Panc1 (cell line): ENCODE results near the gene PLPPR2. TPM values are rescaled to one million over a fixed set of nuclear protein-coding genes. Genes with fewer than 3 reads are reported as not detected.

Experiments
- ATAC-seq: fragments of 200-7000 bp; cut with Tn5 transposase; 2 replicates; pipeline ENCODE4 v1.9.1; 2020; ENCODE audit warnings: mild to moderate bottlenecking, moderate library complexity
- BruUV-seq: library from RNA; stranded (reverse); fragments of 400-500 nt; replicated peaks from 2 replicates; lab custom pipeline; 2021; lab: Mats Ljungman, UMichigan
- CTCF ChIA-PET: fragments of 300-600 bp; sonication (Branson Sonifier 250); formaldehyde crosslinking; loops from one replicate; lab custom pipeline; 2022; ENCODE audit warnings: antibody characterized with exemption; lab: Charles Lee
- POLR2A ChIA-PET: fragments of 300-600 bp; sonication (Branson Sonifier 250); formaldehyde crosslinking; loops from one replicate; lab custom pipeline; 2022; ENCODE audit warnings: antibody characterized with exemption; lab: Charles Lee
- DNase-seq: peaks from one replicate; pipeline ENCODE4 v3.0.0-alpha.2; 2010; ENCODE audit warnings: low read depth, low spot score
- H3K27ac ChIP-seq: 2 replicates; pipeline ENCODE4 v1.5.1; 2011; ENCODE audit warnings: mild to moderate bottlenecking, low read length, inconsistent platforms
- H3K27me3 ChIP-seq: fragments of 200-500 bp; sonication (Bioruptor generic); 2 replicates; pipeline ENCODE4 v1.6.0; 2014; ENCODE audit warnings: low read length, inconsistent platforms; ENCODE audit not compliant: control insufficient read depth, insufficient read depth
- H3K36me3 ChIP-seq: fragments of 200-500 bp; sonication (Bioruptor generic); 2 replicates; pipeline ENCODE4 v1.5.1; 2014; ENCODE audit warnings: inconsistent platforms, mild to moderate bottlenecking, low read length, moderate library complexity; ENCODE audit not compliant: control insufficient read depth, insufficient read depth
- H3K4me1 ChIP-seq: 2 replicates; pipeline ENCODE4 v1.5.1; 2011; ENCODE audit warnings: inconsistent platforms, mild to moderate bottlenecking, low read length, moderate library complexity; ENCODE audit not compliant: control insufficient read depth, insufficient read depth
- H3K4me3 ChIP-seq, 2 experiments: 2 replicates each; pipeline ENCODE4 v1.5.1; 2011 to 2012; ENCODE audit warnings: low read depth in 2 of 2, low read length in 2 of 2, mild to moderate bottlenecking in 2 of 2, inconsistent platforms in 1 of 2, moderate library complexity in 1 of 2
- H3K9me3 ChIP-seq: fragments of 200-500 bp; sonication (Bioruptor generic); 2 replicates; pipeline ENCODE4 v1.5.1; 2014; ENCODE audit warnings: low read depth, mild to moderate bottlenecking, inconsistent platforms, low read length, moderate library complexity; ENCODE audit not compliant: control insufficient read depth, insufficient read depth
- POLR2AphosphoS5 ChIP-seq: IDR thresholded peaks from 2 replicates; pipeline ENCODE4 v1.6.1; 2012; ENCODE audit warnings: mild to moderate bottlenecking, low read depth, low read length, moderate library complexity
- SIN3A ChIP-seq: IDR thresholded peaks from 2 replicates; pipeline ENCODE4 v1.6.1; 2012; ENCODE audit warnings: low read depth, mild to moderate bottlenecking, low read length, moderate library complexity, borderline replicate concordance; ENCODE audit not compliant: insufficient read depth
- TCF7L2 ChIP-seq: IDR thresholded peaks from 2 replicates; pipeline ENCODE4 v1.6.1; 2011; ENCODE audit warnings: mild to moderate bottlenecking, low read depth, low read length, inconsistent platforms
- in situ Hi-C: cut with HindIII; loops from 2 replicates; pipeline ENCODE4 v1.10.0; 2016; ENCODE audit warnings: low sequenced_read_pairs, low pct_unique_long_range_greater_than_20kb
- intact Hi-C: fragments of 100-400 bp; cut with micrococcal nuclease; formaldehyde crosslinking; loops from one replicate; pipeline ENCODE4 v1.10.0; 2022; ENCODE audit not compliant: unreplicated experiment
- total RNA-seq: library from RNA; stranded (reverse); gene quantifications from one replicate; pipeline ENCODE4 v1.2.1, GENCODE V29; 2021; ENCODE audit not compliant: unreplicated experiment
- TF ChIP-seq, protein P1 (sequence below), 2 experiments: IDR thresholded peaks; 2 replicates each; pipeline ENCODE4 v1.6.1; 2011 to 2012; ENCODE audit warnings: low read depth in 2 of 2, control low read depth in 1 of 2, low read length in 1 of 2, mild to moderate bottlenecking in 1 of 2, moderate library complexity in 1 of 2; ENCODE audit not compliant: insufficient read depth in 1 of 2
- TF ChIP-seq, protein P2 (sequence below): fragments of 450-650 bp; IDR thresholded peaks from 2 replicates; pipeline ENCODE4 v1.5.1; 2017; ENCODE audit warnings: mild to moderate bottlenecking

Gene PLPPR2
- total RNA-seq, 1 experiment from 2014 or later, result 43.3 TPM

DNA sequence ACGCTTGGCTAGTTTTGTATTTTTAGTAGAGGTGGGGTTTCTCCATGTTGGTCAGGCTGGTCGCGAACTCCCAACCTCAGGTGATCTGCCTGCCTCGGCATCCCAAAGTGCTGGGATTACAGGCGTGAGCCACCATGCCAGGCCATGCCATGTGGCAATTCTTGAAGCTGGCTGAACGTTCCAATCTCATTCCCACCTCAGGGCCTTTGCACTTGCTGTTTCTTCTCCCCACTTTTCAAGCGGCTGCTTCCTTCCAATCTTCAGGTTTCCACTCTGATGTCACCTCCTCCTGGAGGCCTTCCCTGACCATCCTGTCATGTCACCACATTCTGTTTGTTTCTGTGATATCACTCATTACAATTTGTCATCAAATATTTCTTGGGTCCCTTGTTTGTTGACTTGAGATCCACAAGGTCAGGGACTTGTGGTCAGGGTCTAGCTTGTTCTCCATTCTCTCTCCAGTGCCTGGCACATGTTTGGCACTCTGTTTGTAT lies 24.7 kb downstream of the PLPPR2 start:
- POLR2A ChIA-PET, result no interaction called here
- CTCF ChIA-PET, result interaction anchor here (0.6 kb wide), 1 partner anchor 36 kb away, joined by 4 read pairs; no protein-coding TSS in a partner anchor

DNA sequence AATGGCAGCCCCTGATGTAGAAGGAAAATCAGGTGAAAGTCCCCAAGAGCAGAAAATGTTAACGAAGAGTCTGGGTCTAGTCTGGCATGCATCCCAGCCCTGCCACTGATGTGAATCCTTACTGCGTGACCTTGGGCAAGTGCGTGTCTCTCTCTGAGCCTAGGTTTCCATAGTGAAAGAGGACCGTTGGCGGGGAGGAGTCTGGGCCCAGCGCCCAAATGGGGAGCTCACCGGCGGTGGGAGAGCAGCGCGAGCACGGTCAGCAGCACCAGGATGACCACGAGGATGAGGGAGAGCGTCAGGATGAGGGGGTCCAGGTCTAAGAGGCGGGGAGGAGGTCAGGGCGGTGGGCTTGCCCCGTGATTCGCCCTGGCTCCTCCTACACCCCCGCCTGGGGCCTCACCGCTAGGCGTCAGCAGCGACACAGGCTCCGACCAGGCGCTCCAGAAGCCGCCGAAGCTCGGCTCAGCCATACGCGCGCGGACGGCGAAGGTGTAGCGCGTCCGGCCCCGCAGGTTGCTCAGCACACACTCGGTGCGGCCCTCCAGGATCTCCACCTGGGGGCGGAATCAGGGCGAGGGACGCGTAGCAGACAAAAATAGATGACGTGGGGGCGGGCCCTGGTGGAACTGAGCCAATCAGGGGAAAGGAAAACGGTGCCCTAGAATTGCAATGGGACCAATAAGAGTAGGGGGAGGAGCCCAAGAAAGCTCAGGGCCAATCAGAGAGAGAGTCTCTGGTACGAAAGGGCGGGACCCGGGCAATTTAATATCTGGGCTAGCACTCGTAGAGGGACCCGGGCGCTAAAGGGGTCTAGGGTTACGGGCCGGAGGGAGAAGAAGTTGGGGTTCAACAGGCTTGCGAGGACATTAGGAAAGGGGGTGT lies 25.7 kb downstream of the PLPPR2 start:
- intact Hi-C loops (loop anchor here (2.0 kb wide), 1 partner anchor 66 kb away; no protein-coding TSS in a partner anchor), in situ Hi-C loops (no loop called here)
- ATAC-seq (peak; percentile 83), DNase-seq (peak; percentile 88)
- Histone ChIP-seq H3K9me3 (no peaks in the 10 kb centered on the region), H3K27me3 (no peaks in the 10 kb centered on the region), H3K4me3 (peak overlapping the region; percentile 62 to 75), H3K27ac (peak overlapping the region; percentile 91), H3K36me3 (no peaks in the 10 kb centered on the region; the same call in 1 of the 2 replicates), H3K4me1 (peaks cover 29% of the 10 kb centered on the region)
- ChIA-PET POLR2A (interaction anchor here (0.6 kb wide), 1 partner anchor 165 kb away, joined by 6 read pairs; no protein-coding TSS in a partner anchor), CTCF (interaction anchor here (0.6 to 1.6 kb wide), 9 partner anchors 10 to 214 kb away, joined by 3 to 6 read pairs (median 4); partner anchors contain the start of gene PRKCSH)
- TF ChIP-seq SIN3A (peak; percentile 88), TCF7L2 (no peak), POLR2AphosphoS5 (peak; percentile 84)
- TF ChIP-seq, protein P1, sequence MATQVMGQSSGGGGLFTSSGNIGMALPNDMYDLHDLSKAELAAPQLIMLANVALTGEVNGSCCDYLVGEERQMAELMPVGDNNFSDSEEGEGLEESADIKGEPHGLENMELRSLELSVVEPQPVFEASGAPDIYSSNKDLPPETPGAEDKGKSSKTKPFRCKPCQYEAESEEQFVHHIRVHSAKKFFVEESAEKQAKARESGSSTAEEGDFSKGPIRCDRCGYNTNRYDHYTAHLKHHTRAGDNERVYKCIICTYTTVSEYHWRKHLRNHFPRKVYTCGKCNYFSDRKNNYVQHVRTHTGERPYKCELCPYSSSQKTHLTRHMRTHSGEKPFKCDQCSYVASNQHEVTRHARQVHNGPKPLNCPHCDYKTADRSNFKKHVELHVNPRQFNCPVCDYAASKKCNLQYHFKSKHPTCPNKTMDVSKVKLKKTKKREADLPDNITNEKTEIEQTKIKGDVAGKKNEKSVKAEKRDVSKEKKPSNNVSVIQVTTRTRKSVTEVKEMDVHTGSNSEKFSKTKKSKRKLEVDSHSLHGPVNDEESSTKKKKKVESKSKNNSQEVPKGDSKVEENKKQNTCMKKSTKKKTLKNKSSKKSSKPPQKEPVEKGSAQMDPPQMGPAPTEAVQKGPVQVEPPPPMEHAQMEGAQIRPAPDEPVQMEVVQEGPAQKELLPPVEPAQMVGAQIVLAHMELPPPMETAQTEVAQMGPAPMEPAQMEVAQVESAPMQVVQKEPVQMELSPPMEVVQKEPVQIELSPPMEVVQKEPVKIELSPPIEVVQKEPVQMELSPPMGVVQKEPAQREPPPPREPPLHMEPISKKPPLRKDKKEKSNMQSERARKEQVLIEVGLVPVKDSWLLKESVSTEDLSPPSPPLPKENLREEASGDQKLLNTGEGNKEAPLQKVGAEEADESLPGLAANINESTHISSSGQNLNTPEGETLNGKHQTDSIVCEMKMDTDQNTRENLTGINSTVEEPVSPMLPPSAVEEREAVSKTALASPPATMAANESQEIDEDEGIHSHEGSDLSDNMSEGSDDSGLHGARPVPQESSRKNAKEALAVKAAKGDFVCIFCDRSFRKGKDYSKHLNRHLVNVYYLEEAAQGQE (IDR thresholded peaks at IDR 0.05; ENCODE audit: insufficient read depth in 1 of 2, low read depth in 2 of 2, low read length in 1 of 2), result no peak
- TF ChIP-seq, protein P2, sequence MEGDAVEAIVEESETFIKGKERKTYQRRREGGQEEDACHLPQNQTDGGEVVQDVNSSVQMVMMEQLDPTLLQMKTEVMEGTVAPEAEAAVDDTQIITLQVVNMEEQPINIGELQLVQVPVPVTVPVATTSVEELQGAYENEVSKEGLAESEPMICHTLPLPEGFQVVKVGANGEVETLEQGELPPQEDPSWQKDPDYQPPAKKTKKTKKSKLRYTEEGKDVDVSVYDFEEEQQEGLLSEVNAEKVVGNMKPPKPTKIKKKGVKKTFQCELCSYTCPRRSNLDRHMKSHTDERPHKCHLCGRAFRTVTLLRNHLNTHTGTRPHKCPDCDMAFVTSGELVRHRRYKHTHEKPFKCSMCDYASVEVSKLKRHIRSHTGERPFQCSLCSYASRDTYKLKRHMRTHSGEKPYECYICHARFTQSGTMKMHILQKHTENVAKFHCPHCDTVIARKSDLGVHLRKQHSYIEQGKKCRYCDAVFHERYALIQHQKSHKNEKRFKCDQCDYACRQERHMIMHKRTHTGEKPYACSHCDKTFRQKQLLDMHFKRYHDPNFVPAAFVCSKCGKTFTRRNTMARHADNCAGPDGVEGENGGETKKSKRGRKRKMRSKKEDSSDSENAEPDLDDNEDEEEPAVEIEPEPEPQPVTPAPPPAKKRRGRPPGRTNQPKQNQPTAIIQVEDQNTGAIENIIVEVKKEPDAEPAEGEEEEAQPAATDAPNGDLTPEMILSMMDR, result peak; percentile 79
- BruUV-seq, result no TSS peak

More for the DNA sequence above, 24.7 kb downstream of the PLPPR2 start:
- in situ Hi-C loops, result no loop called here
- TF ChIP-seq, protein P1 (IDR thresholded peaks at IDR 0.05; ENCODE audit: insufficient read depth in 1 of 2, low read depth in 2 of 2, low read length in 1 of 2), result no peak
- TF ChIP-seq, protein P2, result no peak
- no peak for TF ChIP-seq SIN3A
- no peak for TF ChIP-seq POLR2AphosphoS5
- no peak for TF ChIP-seq TCF7L2
- Histone ChIP-seq H3K9me3 (no peaks in the 10 kb centered on the region), H3K4me1 (peaks cover 33% of the 10 kb centered on the region), H3K36me3 (no peaks in the 10 kb centered on the region; the same call in 1 of the 2 replicates), H3K27me3 (no peaks in the 10 kb centered on the region), H3K27ac (peak overlapping the region; percentile 91), H3K4me3 (peak overlapping the region; percentile 62 to 75)
- TSS peak; percentile 90 for BruUV-seq
- intact Hi-C loops, result loop anchor here (2.0 kb wide), 1 partner anchor 67 kb away; no protein-coding TSS in a partner anchor
- DNase-seq, result no peak
- no peak for ATAC-seq
